Stimulated activated CD4-positive, alpha-beta T cell treated with anti-CD3 and anti-CD28 coated beads, Interleukin-15, amount 100 ng/mL, for 24 hours (primary cell): ENCODE results near the gene SPOPL.
"Not testable (repeated sequence)": the region's sequence is repeated elsewhere in the genome, so short reads cannot be mapped to it uniquely, and the experiment has no call there.

ENCODE experiments used
- DNase-seq: peaks from one replicate; pipeline ENCODE4 v3.0.0-alpha.2; 2020

Gene SPOPL

GRCh38 chr2:138494265-138494966 lies 7.2 kb upstream of the SPOPL start:
- no peak for DNase-seq

- no peak for DNase-seq
Measured at GRCh38 chr2:138495384-138495783, 6.2 kb upstream of the SPOPL start.

- DNase-seq, result no peak
Measured at GRCh38 chr2:138496096-138496651, 5.4 kb upstream of the SPOPL start.

GRCh38 chr2:138497294-138497693 lies 4.3 kb upstream of the SPOPL start:
- no peak for DNase-seq

GRCh38 chr2:138499684-138500083 lies 1.9 kb upstream of the SPOPL start:
- DNase-seq, result no peak

GRCh38 chr2:138500592-138501424 lies 762 bp upstream of the SPOPL start:
- no peak for DNase-seq

- no peak for DNase-seq
Measured at GRCh38 chr2:138502255-138503086, 901 bp downstream of the SPOPL start.

GRCh38 chr2:138503087-138503442 lies 1.5 kb downstream of the SPOPL start:
- DNase-seq, result peak; percentile 8

GRCh38 chr2:138503652-138504051 lies 2.1 kb downstream of the SPOPL start:
- no peak for DNase-seq

- no peak for DNase-seq
Measured at GRCh38 chr2:138504092-138504491, 2.5 kb downstream of the SPOPL start.

- DNase-seq, result no peak
Measured at GRCh38 chr2:138504546-138505235, 3.1 kb downstream of the SPOPL start.

- DNase-seq, result no peak
Measured at GRCh38 chr2:138507267-138507666, 5.7 kb downstream of the SPOPL start.

- DNase-seq, result no peak
Measured at GRCh38 chr2:138510319-138510718, 8.7 kb downstream of the SPOPL start.

- no peak for DNase-seq
Measured at GRCh38 chr2:138512672-138513071, 11.1 kb downstream of the SPOPL start.

- no peak for DNase-seq
Measured at GRCh38 chr2:138514173-138514572, 12.6 kb downstream of the SPOPL start.

- no peak for DNase-seq
Measured at GRCh38 chr2:138515092-138515491, 13.5 kb downstream of the SPOPL start.

GRCh38 chr2:138516030-138516704 lies 14.6 kb downstream of the SPOPL start:
- DNase-seq, result no peak

- DNase-seq, result no peak
Measured at GRCh38 chr2:138518860-138519259, 17.3 kb downstream of the SPOPL start.

- DNase-seq, result no peak
Measured at GRCh38 chr2:138521821-138522220, 20.3 kb downstream of the SPOPL start.

- DNase-seq, result no peak
Measured at GRCh38 chr2:138522556-138522955, 21.0 kb downstream of the SPOPL start.

- not testable (repeated sequence) for DNase-seq
Measured at GRCh38 chr2:138523018-138523672, 21.6 kb downstream of the SPOPL start.
